ENCODE measurements around the gene CADM3.

DNA sequence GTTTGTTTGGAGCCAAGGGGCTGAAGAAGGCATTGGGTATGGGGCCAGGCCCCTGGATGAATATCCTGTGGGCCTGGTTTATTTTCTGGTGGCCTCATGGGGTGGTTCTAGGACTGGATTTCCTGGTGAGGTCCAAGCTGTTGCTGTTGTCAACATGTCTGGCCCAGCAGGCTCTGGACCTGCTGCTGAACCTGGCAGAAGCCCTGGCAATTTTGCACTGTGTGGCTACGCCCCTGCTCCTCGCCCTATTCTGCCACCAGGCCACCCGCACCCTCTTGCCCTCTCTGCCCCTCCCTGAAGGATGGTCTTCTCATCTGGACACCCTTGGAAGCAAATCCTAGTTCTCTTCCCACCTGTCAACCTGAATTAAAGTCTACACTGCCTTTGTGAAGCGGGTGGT, 34.7 kb downstream of the CADM3 start:
- no peak for TF ChIP-seq POLR2AphosphoS5 (IDR thresholded peaks at IDR 0.05; ENCODE audit: insufficient read depth in 1 of 2, low read depth in 1 of 2)
- TF ChIP-seq, protein P1, sequence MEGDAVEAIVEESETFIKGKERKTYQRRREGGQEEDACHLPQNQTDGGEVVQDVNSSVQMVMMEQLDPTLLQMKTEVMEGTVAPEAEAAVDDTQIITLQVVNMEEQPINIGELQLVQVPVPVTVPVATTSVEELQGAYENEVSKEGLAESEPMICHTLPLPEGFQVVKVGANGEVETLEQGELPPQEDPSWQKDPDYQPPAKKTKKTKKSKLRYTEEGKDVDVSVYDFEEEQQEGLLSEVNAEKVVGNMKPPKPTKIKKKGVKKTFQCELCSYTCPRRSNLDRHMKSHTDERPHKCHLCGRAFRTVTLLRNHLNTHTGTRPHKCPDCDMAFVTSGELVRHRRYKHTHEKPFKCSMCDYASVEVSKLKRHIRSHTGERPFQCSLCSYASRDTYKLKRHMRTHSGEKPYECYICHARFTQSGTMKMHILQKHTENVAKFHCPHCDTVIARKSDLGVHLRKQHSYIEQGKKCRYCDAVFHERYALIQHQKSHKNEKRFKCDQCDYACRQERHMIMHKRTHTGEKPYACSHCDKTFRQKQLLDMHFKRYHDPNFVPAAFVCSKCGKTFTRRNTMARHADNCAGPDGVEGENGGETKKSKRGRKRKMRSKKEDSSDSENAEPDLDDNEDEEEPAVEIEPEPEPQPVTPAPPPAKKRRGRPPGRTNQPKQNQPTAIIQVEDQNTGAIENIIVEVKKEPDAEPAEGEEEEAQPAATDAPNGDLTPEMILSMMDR (IDR thresholded peaks at IDR 0.05): no peak
